Uterus (tissue), 2 donors: ENCODE measurements around the gene ARMC10.

Experiments used
- POLR2A ChIP-seq, 2 donors: fragments of 450-650 bp; IDR thresholded peaks; one replicate each; pipeline ENCODE4 v1.6.1; 2016; ENCODE audit warnings: antibody characterized with exemption in 2 of 2, mild to moderate bottlenecking in 1 of 2, moderate library complexity in 1 of 2
- TF ChIP-seq, protein P1 (sequence below), 4 experiments: fragments of 200-600 bp in 2 of 4; fragments of 450-650 bp in 2 of 4; sonication (generic) in 2 of 4; IDR thresholded peaks; one replicate each; pipeline ENCODE4 v1.5.1; 2016 to 2019; ENCODE audit warnings: antibody characterized with exemption in 4 of 4, mild to moderate bottlenecking in 2 of 4, moderate library complexity in 1 of 4

DNA sequence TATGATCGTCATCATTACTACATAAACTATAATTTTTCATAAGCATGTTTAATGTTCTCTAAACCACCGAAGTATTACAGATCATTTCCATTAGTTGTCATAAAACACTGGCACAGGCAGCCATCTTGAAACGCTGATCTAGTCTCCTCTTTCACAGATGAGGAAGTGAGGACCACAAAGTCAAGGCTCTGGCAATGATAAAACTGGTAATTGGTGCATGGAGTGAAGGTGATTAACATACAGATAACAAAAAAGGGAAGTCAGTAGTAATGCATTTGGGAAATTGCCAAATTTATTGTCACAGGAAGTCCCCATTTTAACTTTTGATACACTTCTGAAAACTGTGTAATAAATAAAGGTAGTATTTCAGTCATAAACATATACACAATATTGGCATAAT is 49.6 kb upstream of the ARMC10 start:
- TF ChIP-seq, protein P1, sequence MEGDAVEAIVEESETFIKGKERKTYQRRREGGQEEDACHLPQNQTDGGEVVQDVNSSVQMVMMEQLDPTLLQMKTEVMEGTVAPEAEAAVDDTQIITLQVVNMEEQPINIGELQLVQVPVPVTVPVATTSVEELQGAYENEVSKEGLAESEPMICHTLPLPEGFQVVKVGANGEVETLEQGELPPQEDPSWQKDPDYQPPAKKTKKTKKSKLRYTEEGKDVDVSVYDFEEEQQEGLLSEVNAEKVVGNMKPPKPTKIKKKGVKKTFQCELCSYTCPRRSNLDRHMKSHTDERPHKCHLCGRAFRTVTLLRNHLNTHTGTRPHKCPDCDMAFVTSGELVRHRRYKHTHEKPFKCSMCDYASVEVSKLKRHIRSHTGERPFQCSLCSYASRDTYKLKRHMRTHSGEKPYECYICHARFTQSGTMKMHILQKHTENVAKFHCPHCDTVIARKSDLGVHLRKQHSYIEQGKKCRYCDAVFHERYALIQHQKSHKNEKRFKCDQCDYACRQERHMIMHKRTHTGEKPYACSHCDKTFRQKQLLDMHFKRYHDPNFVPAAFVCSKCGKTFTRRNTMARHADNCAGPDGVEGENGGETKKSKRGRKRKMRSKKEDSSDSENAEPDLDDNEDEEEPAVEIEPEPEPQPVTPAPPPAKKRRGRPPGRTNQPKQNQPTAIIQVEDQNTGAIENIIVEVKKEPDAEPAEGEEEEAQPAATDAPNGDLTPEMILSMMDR (IDR thresholded peaks at IDR 0.05), result no peak
- TF ChIP-seq POLR2A (IDR thresholded peaks at IDR 0.05), result no peak
